NCI-H2196 (cell line): ENCODE measurements around the gene TWF1.
A peak's percentile ranks its signal among the peaks of the same experiment; 100 is the strongest.
"Not testable (repeated sequence)": the region's sequence is repeated elsewhere in the genome, so short reads cannot be mapped to it uniquely, and the experiment has no call there.

ENCODE experiments used
- DNase-seq: peaks from one replicate; lab custom pipeline; 2025; ENCODE audit not compliant: unreplicated experiment; lab: John Stamatoyannopoulos, UW

Gene TWF1

GRCh38 chr12:43805860-43806736 is at the start of gene TWF1:
TWF1 (minus strand) TSS chr12:43806317; CDS start chr12:43806245, 72 bp downstream.
- DNase-seq = peak; percentile 81

GRCh38 chr12:43852744-43853143 is 46.6 kb upstream of the TWF1 start:
- no peak for DNase-seq

- DNase-seq = no peak
Observed at GRCh38 chr12:43848786-43849185, 42.7 kb upstream of the TWF1 start.

- DNase-seq = no peak
Observed at GRCh38 chr12:43848226-43848507, 42.0 kb upstream of the TWF1 start.

- not testable (repeated sequence) for DNase-seq
Observed at GRCh38 chr12:43847425-43848225, 41.5 kb upstream of the TWF1 start.

GRCh38 chr12:43842259-43842658 is 36.1 kb upstream of the TWF1 start:
- no peak for DNase-seq

- no peak for DNase-seq
Observed at GRCh38 chr12:43841253-43841652, 35.1 kb upstream of the TWF1 start.

- no peak for DNase-seq
Observed at GRCh38 chr12:43840338-43840737, 34.2 kb upstream of the TWF1 start.

- DNase-seq = peak; percentile 7
Observed at GRCh38 chr12:43836475-43836989, 30.4 kb upstream of the TWF1 start.

GRCh38 chr12:43835656-43836474 is 29.7 kb upstream of the TWF1 start, which contains the start of gene TMEM117:
TMEM117 (plus strand) TSS chr12:43836081.
- DNase-seq = peak; percentile 51

- DNase-seq = no peak
Observed at GRCh38 chr12:43835264-43835655, 29.1 kb upstream of the TWF1 start.

- no peak for DNase-seq
Observed at GRCh38 chr12:43832463-43833168, 26.5 kb upstream of the TWF1 start.

- no peak for DNase-seq
Observed at GRCh38 chr12:43827093-43827492, 21.0 kb upstream of the TWF1 start.

GRCh38 chr12:43826681-43827080 is 20.6 kb upstream of the TWF1 start:
- DNase-seq = no peak

- no peak for DNase-seq
Observed at GRCh38 chr12:43824207-43824775, 18.2 kb upstream of the TWF1 start.

- no peak for DNase-seq
Observed at GRCh38 chr12:43816168-43816567, 10.1 kb upstream of the TWF1 start.

GRCh38 chr12:43815416-43815815 is 9.3 kb upstream of the TWF1 start:
- no peak for DNase-seq

- DNase-seq = no peak
Observed at GRCh38 chr12:43812926-43813325, 6.8 kb upstream of the TWF1 start.

GRCh38 chr12:43812057-43812456 is 5.9 kb upstream of the TWF1 start:
- no peak for DNase-seq

- no peak for DNase-seq
Observed at GRCh38 chr12:43807386-43807785, 1.3 kb upstream of the TWF1 start.
